HepG2 (cell line): ENCODE data around the gene RYR2. TPM values are rescaled to one million over a fixed set of nuclear protein-coding genes. Genes with fewer than 3 reads are reported as not detected.

Experiments
- ATAC-seq: fragments of 200-7000 bp; cut with Tn5 transposase; 3 replicates; pipeline ENCODE4 v1.9.1; 2020; ENCODE audit warnings: mild to moderate bottlenecking, moderate library complexity
- BruUV-seq: library from RNA; stranded (reverse); fragments of 400-500 nt; replicated peaks from 2 replicates; lab custom pipeline; 2021; lab: Mats Ljungman, UMichigan
- CTCF ChIA-PET: fragments of 300-600 bp; formaldehyde crosslinking; extraction: SDS; loops from one replicate; lab custom pipeline; 2021; ENCODE audit warnings: low total read pairs, inconsistent platforms, low intra/inter-chr PET ratio; lab: Yijun Ruan, JAX
- POLR2A ChIA-PET: fragments of 350-600 bp; sonication (Branson Sonifier 250); formaldehyde crosslinking; loops from one replicate; lab custom pipeline; 2020; ENCODE audit warnings: antibody characterized with exemption, inconsistent platforms; lab: Yijun Ruan, JAX
- DNase-seq: peaks from one replicate; pipeline ENCODE4 v3.0.0-alpha.2; 2015; ENCODE audit warnings: low spot score
- FAIRE-seq: peaks from 3 replicates; lab custom pipeline; 2011; peaks lifted over from hg19 to GRCh38; lab: Jason Lieb, UNC
- H2AFZ ChIP-seq: one replicate; pipeline ENCODE4 v1.6.1; 2011; ENCODE audit warnings: low read length, inconsistent platforms
- H3K27ac ChIP-seq: fragments of 300-600 bp; 3 replicates; pipeline ENCODE4 v1.8.0; 2011; ENCODE audit warnings: mixed run types, mild to moderate bottlenecking, mixed read lengths, low read length, inconsistent platforms; ENCODE audit not compliant: insufficient read depth; ENCODE audit errors: extremely low read length
- H3K27me3 ChIP-seq, 2 experiments: fragments of 200-600 bp in 1 of 2; 2 replicates in 1 of 2; 3 replicates in 1 of 2; pipeline versions ENCODE4 v1.6.0 to v1.8.0; 2011; ENCODE audit warnings: low read length in 2 of 2, mild to moderate bottlenecking in 2 of 2, moderate library complexity in 2 of 2, inconsistent platforms in 1 of 2; ENCODE audit not compliant: insufficient read depth in 2 of 2, control insufficient read depth in 1 of 2
- H3K36me3 ChIP-seq, 2 experiments: fragments of 200-600 bp in 1 of 2; replicated peaks in 1 of 2; 2 replicates in 1 of 2; 3 replicates in 1 of 2; pipeline versions ENCODE4 v1.5.1 to v1.8.0; 2011; ENCODE audit warnings: low read length in 2 of 2, inconsistent platforms in 1 of 2; ENCODE audit not compliant: insufficient read depth in 2 of 2, control insufficient read depth in 1 of 2
- H3K4me1 ChIP-seq: 2 replicates; pipeline ENCODE4 v1.5.1; 2012; ENCODE audit warnings: low read length, inconsistent platforms; ENCODE audit not compliant: insufficient read depth
- H3K4me2 ChIP-seq: 2 replicates; pipeline ENCODE4 v1.6.0; 2011; ENCODE audit warnings: low read depth, low read length, inconsistent platforms
- H3K4me3 ChIP-seq, 3 experiments: fragments of 200-600 bp in 1 of 3; sonication (generic), shearing (Covaris generic) in 1 of 3; replicated peaks in 1 of 3; 2 replicates each; pipeline ENCODE4 v1.5.1; 2011 to 2016; ENCODE audit warnings: low read length in 3 of 3, inconsistent platforms in 2 of 3, low read depth in 2 of 3, mild to moderate bottlenecking in 2 of 3, control low read depth in 1 of 3, mixed read lengths in 1 of 3; ENCODE audit not compliant: insufficient read depth in 1 of 3
- H3K79me2 ChIP-seq: one replicate; pipeline ENCODE4 v1.6.1; 2011; ENCODE audit warnings: low read length, inconsistent platforms; ENCODE audit not compliant: insufficient read depth
- H3K9ac ChIP-seq: 2 replicates; pipeline ENCODE4 v1.6.0; 2011; ENCODE audit warnings: mild to moderate bottlenecking, low read depth, low read length, inconsistent platforms; ENCODE audit not compliant: insufficient read depth
- H3K9me3 ChIP-seq: 2 replicates; pipeline ENCODE4 v1.5.1; 2012; ENCODE audit warnings: mild to moderate bottlenecking, low read length
- H4K20me1 ChIP-seq: 2 replicates; pipeline ENCODE4 v1.6.0; 2011; ENCODE audit warnings: inconsistent platforms, mild to moderate bottlenecking, low read length, moderate library complexity; ENCODE audit not compliant: insufficient read depth
- CREB1 ChIP-seq, 2 experiments: fragments of 450-650 bp in 1 of 2; IDR thresholded peaks; 2 replicates each; pipeline ENCODE4 v1.6.1; 2016 to 2017; ENCODE audit warnings: control low read depth in 1 of 2, mild to moderate bottlenecking in 1 of 2, missing compliant biosample characterization in 1 of 2, missing genetic modification characterization in 1 of 2
- UBTF ChIP-seq: sonication (generic); formaldehyde crosslinking; IDR thresholded peaks from 2 replicates; pipeline ENCODE4 v1.4.0; 2020; ENCODE audit warnings: mild to moderate bottlenecking, missing genetic modification reagents
- ZXDC ChIP-seq: sonication (generic); formaldehyde crosslinking; IDR thresholded peaks from 2 replicates; pipeline ENCODE4 v1.5.0; 2020; ENCODE audit warnings: mild to moderate bottlenecking, missing genetic modification reagents
- WGBS: methylation state at CpG from one replicate; pipeline ENCODE4 v1.1.6; 2017; ENCODE audit warnings: low lambda C conversion rate; 5-methylcytosine and 5-hydroxymethylcytosine counted together
- in situ Hi-C: cut with HindIII; loops from 2 replicates; pipeline ENCODE4 v1.10.0; 2017; ENCODE audit warnings: low pct_unique_long_range_greater_than_20kb; ENCODE audit not compliant: extremely low pct_ligation_motif_present
- intact Hi-C: fragments of 100-400 bp; cut with micrococcal nuclease; formaldehyde crosslinking; loops from one replicate; pipeline ENCODE4 v1.10.0; 2022; ENCODE audit not compliant: unreplicated experiment
- polyA plus RNA-seq, 8 experiments: library from polyadenylated mRNA; depleted of rRNA in 3 of 8; stranded (reverse) in 7 of 8; unstranded in 1 of 8; fragments of >200 nt; fragmentation: Illumina TruSeq in 4 of 8; extraction: Trizol in 4 of 8; gene quantifications; 2 replicates each; pipeline versions ENCODE4 v1.2.1 to v1.2.3, GENCODE V29; 2011 to 2016; ENCODE audit warnings: low read depth in 4 of 8, missing spikeins in 1 of 8, mixed read lengths in 1 of 8; ENCODE audit not compliant: insufficient read depth in 1 of 8
- total RNA-seq, 5 experiments: library from RNA; depleted of rRNA; stranded (reverse); fragments of >200 nt; fragmentation: Illumina TruSeq; extraction: Trizol; gene quantifications; 2 replicates each; pipeline ENCODE4 v1.2.3, GENCODE V29; 2016; ENCODE audit warnings: low read depth in 1 of 5
- TF ChIP-seq, protein P1 (sequence below): IDR thresholded peaks from 2 replicates; pipeline ENCODE4 v1.6.1; 2012; ENCODE audit warnings: inconsistent platforms

Gene RYR2
- total and polyA plus RNA-seq, 2 of the 13 experiments (the other 11 are each of a cell fraction or from before 2014, with no cell fraction given), result not detected

DNA sequence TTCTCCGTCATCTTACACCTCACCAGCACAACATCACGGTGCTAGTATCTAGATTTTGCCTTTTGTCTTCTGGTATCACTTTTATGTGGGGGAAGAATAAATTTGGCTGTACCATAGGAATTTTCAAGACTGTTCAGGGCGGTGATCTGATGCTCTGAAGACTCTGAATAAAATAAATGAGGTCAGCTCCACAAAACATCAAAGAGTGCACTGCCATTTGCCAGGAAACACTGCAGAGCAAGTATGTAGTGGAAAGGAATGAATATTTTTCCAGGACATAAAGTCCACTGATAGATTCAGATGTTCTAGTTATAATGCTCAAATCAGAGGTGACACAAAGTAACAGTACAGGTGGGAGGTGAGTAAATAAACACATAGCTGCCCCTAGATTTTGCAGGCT lies 792.5 kb downstream of the RYR2 start:
- Histone ChIP-seq H3K9ac (no peak overlapping the region), H4K20me1 (no peaks in the 10 kb centered on the region), H3K4me1 (no peaks in the 10 kb centered on the region), H3K27me3 (no peaks in the 10 kb centered on the region), H3K27ac (no peak overlapping the region), H3K9me3 (no peaks in the 10 kb centered on the region; the same call in none of the 2 replicates), H2AFZ (no peak overlapping the region), H3K79me2 (no peaks in the 10 kb centered on the region), H3K36me3 (no peaks in the 10 kb centered on the region), H3K4me3 (no peak overlapping the region), H3K4me2 (no peak overlapping the region)
- in situ Hi-C loops (no loop called here), intact Hi-C loops (no loop called here)
- ATAC-seq (no peak), DNase-seq (no peak), FAIRE-seq (no peak)
- TF ChIP-seq, protein P1, sequence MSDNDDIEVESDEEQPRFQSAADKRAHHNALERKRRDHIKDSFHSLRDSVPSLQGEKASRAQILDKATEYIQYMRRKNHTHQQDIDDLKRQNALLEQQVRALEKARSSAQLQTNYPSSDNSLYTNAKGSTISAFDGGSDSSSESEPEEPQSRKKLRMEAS, result no peak
- TF ChIP-seq UBTF (no peak), CREB1 (IDR thresholded peaks at IDR 0.05) (no peak), CREB1 (CRISPR knock-in tag; IDR thresholded peaks at IDR 0.05) (no peak), ZXDC (CRISPR knock-in tag) (no peak)
- ChIA-PET CTCF (no interaction called here), POLR2A (no interaction called here)
- WGBS, result 10% methylated on average over 3 of the region's 3 CpGs
- BruUV-seq, result no TSS peak
